HS-5 (cell line): ENCODE results near the gene HDAC9.

Experiments used
- DNase-seq: peaks from one replicate; pipeline ENCODE4 v3.0.0-alpha.2; 2012; ENCODE audit warnings: low read depth

HDAC9 gene

DNA sequence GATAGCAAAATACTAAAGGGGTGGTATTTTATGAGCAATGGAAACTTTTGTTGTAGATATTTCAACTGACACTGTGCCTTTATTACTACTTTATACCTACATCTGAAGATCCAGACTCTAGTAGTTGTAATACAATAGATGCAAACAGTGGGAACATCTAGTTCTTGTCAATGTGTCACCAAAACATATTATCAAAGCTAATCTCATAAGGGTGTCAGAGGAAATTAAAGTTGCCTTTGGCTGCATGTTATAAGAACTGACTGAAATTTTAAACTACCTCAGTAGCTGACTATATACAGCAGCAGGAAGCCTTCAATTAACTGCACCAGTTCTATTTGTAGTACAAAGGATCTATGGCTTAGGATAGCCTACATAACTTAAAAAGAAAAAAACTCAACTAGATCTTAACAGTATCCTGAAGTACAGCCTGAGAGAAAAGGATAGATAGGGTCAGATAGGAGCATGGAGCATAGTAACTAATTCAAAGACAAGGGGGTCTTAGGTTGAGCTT is 30.9 kb downstream of the HDAC9 start:
- no peak for DNase-seq

GRCh38 chr7:18529239-18529638 is 33.7 kb downstream of the HDAC9 start:
- no peak for DNase-seq

GRCh38 chr7:18530224-18531179 is 35.0 kb downstream of the HDAC9 start:
- no peak for DNase-seq

- DNase-seq, result no peak
Observed at GRCh38 chr7:18531539-18531938, 36.0 kb downstream of the HDAC9 start.

GRCh38 chr7:18532813-18533212 is 37.3 kb downstream of the HDAC9 start:
- DNase-seq, result no peak

DNA sequence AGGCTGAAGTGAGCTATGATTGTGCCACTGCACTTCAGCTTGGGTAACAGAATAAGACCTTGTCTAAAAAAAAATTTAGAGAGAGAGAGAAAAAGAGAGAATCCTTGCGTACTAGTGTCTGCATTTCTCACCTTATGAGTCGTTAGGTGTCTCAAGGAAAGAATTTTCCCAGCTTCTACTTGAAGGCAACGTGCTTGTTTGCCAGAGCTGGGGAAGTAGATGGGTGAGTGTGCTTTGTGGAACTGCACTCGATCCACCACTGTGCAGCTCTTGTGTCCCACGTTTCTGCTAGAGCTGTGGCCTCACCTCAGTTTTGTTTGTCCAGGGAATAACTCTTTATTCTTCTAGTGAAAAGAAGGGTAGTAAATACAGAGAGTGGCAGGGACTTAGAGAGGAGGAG is 38.9 kb downstream of the HDAC9 start:
- no peak for DNase-seq

DNA sequence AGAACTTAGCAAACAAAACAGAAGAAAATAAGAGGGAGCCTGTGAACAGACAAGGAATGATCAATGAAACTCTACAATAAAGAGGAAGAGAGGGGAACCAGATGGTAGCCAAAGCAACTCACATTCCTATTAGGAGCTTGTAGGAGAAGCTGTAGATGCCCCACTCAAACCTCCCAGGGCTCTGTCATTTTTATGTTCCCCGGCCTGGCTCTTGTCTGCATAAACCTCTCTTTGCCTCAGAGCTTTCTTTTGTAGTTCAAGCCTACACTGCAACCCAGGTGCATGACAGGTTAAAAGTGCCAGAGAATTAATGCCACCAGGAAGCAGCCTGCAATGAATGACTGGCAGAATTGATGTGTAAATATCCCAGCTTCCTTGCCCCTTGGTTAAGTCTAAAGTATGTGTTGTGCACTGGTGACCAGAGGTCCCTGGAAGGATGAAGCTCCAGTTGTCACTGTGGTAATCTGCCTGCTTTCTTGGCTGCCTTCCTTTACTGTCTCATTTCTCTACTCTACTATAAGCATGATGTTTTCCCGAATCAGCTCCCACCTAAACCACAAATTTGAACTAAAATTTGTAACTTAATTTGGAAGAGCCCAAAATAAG is 40.4 kb downstream of the HDAC9 start:
- DNase-seq, result no peak

DNA sequence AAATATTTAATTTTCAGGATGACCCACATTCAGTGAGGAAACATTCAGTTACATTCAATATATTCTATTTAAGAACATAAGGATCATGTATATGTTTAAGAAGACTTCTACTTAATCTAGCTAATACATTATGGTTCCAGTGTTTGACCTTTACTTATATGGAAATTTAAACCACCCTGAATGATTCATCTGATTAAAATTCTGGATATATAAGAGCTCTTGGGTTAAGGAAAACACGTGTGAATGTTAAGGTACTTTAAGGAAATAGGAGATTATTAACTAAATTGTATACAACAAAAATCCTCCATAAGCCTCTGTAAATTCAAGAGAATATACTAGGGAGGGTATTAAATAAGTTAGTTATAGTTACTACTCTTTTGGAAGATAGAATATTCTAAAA is 40.9 kb downstream of the HDAC9 start:
- DNase-seq, result no peak

DNA sequence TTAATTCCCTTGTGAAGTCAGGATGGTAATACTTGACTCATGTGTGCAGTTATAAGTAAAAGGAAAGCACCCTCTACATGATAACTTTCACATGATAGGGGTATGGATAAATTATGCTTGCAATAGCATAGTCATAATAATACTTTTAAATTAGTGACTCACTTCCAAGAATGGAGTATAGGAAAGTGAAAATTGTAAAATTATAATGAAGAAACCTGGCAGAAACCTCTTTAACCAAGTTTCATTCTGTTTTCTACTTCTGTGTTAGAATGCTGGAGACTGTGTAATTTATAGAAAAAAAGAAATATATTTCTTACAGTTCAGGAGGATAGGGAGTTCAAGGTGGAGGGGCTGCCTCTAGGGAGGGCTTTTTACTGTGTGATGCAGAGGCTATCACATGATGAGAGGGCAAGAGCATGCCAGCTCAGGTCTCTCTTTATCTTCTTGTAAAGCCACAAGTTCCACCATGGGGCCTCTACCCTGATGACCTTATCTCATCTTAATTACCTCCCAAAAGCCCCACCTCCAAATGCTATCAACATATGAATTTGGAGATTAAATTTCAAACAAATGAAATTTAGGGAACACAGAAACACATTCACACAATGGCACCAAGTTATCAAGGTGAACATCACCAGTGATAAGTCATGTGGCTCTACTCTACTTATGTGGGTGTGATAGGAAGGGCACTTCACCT is 43.2 kb downstream of the HDAC9 start:
- no peak for DNase-seq

DNA sequence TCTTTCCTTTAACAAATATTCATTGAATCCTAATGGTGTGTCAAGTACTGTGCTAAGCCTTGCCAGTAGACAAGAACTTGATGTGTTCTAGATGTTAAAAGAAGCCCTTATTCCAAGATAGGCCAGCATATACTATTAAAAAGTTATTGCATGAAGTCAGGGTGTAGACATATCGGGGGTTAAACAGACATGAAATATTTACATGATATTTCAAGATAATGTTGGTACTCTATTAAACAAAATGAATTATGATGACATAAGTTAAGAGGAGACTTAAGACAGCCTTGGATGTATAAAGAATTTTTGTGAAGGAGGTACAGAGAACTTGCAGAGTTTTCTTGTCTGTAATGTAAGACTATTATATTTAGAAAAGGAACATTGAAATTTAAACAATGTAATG is 44.8 kb downstream of the HDAC9 start:
- no peak for DNase-seq

GRCh38 chr7:18541181-18541870 is 45.8 kb downstream of the HDAC9 start:
- DNase-seq, result peak; percentile 14

GRCh38 chr7:18541871-18542212 is 46.3 kb downstream of the HDAC9 start:
- DNase-seq, result no peak

DNA sequence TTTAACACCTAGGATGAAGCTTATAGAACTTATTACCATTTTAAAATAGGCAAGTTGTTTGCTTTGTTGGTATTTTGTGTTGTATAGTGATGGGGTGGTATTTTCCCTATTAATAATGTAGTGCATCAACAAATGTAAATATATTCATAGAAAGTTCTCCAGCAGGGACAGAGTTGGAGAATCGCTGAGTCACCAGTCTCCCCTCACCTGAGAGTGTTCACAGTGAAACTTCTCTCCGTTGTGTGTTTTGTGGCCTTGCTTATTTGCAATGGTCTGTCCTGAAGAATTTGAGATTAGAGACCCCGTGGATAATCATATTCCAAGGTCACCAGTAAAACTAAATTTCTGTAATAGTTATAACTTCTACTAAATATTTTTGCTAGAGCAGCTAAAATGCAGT is 51.0 kb downstream of the HDAC9 start:
- DNase-seq, result no peak

- DNase-seq, result no peak
Observed at GRCh38 chr7:18547509-18548187, 52.1 kb downstream of the HDAC9 start.

- DNase-seq, result no peak
Observed at GRCh38 chr7:18548534-18548933, 53.0 kb downstream of the HDAC9 start.

GRCh38 chr7:18550574-18550973 is 55.0 kb downstream of the HDAC9 start:
- no peak for DNase-seq

DNA sequence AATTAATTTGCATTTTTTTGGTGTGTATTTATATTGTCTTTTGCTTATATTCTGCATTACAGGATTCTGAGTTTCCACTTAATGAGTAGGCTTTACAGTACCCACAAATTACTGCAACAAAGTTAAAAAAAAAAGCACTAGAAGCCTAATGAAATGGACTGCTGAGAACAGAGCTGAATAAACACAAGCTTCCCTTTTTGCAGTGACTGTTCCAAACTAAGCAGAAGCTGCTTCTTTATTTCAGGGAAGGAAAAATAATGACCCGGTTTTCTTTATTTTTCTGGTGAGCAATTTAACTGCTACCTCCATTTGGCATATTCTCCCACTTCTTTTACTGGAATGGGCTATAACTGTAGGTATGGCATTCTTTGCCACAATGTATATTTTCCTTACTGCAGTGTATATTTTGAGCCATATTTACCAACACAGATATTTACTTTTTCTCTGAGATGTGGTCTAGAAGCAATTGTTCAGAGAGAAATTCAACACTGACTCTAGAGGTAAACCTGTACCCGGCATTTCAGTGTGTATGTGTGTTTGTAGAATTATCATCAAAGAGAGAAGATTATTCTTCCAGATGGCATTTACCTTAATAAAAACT is 56.9 kb downstream of the HDAC9 start:
- no peak for DNase-seq

DNA sequence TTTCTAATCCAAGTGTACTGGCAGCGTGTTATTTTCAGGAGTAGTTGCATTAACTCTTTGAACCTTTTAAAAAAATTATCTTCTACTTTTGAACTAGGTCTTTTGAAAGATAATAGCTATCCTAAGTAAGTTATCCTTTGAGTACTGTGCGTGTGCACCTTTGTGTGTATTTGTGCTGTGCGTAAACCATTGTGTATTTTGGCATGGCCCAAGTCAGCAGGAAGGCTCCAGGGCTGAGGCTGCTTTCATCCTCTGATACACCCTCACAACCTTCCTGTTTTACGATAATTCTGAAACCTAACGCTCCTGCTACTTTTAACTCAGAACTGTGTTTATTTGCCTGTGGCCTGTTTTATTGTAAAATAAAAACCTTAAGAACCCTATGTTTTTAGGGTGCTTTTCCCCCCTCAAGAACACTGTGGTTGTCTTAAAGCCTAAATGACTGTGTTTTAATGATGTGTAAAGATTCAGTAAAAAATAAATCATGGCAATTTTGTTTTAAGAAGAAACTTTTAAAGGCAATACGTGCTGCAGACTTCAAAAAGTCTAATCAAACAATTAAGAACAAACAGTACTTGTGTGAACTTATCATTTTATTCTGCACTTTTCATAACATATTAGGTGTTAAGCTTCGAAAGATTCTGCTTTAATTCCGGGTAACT is 57.5 kb downstream of the HDAC9 start:
- no peak for DNase-seq

GRCh38 chr7:18553605-18554003 is 58.1 kb downstream of the HDAC9 start:
- DNase-seq, result no peak

DNA sequence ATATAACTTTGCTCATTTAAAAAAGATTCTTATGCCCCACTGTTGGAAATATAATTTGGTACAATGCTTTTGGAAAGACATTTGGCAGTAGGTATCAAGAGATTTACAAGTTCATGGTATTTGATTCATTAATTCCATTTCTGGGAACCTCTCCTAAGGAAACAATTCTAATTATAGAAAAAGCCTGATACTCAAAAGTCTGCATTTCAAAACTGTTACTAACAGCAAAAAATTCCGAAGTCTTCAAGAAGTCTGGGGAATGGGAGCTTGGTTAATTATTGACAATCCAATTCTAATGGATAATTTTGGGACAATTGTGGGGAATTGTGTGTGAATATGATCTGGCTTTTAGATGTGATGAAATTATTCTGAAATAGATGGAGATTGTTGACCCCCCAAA is 59.6 kb downstream of the HDAC9 start:
- DNase-seq, result no peak

GRCh38 chr7:18555968-18556367 is 60.4 kb downstream of the HDAC9 start:
- DNase-seq, result no peak
